ENCODE data around the gene TCERG1L.

GRCh38 chr10:131116216-131116990 is 195.1 kb downstream of the TCERG1L start:
- no peak for TF ChIP-seq CTCF (IDR thresholded peaks at IDR 0.05)
- TF ChIP-seq RFX5 (IDR thresholded peaks at IDR 0.05; ENCODE audit: low read length), result no peak
- no peak for TF ChIP-seq USF2 (IDR thresholded peaks at IDR 0.05; ENCODE audit: borderline replicate concordance, low read depth, low read length)
- TF ChIP-seq TCF12 (IDR thresholded peaks at IDR 0.05), result no peak
- TF ChIP-seq REST (IDR thresholded peaks at IDR 0.05; ENCODE audit: low read depth, low read length), result no peak
